ENCODE measurements around the gene MPDU1.
"Not testable (repeated sequence)": the region's sequence is repeated elsewhere in the genome, so short reads cannot be mapped to it uniquely, and the experiment has no call there.

Gene MPDU1

DNA sequence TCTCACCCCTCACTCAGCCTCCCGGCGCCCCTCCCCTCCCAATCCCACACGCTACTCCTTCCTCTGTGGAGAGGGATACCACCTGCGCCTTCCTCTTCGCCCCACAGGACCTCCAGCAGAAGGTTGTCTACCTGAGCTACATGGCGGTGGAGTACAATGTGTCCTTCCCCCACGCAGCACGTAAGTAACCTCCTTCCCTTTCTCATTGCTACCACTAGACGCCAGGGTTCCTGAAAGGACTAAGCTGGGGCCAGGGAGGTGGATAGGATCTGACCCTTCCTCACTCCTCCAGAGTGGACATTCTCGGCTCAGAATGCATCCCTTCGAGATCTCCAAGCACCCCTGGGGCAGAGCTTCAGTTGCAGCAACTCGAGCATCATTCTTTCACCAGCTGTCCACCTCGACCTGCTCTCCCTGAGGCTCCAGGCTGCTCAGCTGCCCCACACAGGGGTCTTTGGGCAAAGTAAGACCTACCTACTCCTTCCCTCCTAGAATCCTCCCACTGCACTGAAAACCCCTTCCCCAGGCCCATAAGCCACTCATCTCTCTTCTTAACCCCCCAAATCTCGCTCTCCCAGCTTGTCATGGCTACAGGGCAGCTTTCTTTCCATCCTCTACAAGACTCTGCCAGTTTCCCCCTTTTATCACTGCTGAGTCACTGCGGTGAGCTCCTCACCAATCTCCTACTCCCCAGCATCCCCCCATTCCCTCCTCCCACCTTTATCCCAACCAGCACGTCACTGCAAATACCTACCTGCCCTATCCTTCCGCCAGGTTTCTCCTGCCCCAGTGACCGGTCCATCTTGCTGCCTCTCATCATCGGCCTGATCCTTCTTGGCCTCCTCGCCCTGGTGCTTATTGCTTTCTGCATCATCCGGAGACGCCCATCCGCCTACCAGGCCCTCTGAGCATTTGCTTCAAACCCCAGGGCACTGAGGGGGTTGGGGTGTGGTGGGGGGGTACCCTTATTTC is 2.8 kb upstream of the MPDU1 start:
- no peak for DNase-seq

DNA sequence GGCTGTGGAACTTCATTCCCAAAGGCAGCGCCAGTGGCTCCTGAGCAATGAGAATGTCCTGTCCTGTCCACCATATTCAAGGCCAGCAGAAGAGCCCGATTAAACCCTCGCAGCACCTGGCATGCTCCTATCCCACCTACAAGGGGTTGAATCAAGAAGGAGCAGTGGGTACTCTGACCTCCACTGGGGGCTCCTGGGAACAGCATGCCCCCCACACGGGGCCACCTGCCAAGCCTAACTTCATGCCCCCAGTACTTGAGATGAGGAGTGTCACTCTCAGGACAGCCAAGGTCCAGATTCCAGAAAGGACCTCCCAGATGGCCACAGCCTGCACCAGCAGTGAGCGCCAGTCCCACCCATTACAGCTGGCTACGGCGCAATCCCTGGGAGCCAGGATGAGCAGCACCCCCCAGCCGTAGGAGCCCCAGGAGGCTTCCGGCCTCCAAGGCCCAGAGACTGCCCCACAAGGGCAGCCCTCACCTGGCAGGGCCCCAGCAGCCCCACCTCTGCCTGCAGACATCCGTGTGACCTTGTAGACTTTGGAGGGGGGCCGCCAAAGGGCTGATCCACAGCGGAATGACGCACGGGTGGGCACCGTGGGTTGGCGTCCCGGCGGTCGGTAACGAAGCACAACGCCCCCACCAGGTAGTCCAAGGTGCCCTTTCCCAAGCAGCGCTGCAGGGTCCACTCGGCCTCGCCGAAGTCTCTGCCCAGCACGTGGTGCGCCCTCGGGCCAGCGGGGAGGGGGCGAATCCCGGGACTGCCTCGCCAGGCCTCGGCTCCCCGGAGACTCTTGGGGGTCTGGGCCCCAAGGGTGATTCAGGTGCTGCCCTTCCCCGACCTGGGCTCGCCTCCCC is 1.0 kb upstream of the MPDU1 start:
- DNase-seq, result no peak

DNA sequence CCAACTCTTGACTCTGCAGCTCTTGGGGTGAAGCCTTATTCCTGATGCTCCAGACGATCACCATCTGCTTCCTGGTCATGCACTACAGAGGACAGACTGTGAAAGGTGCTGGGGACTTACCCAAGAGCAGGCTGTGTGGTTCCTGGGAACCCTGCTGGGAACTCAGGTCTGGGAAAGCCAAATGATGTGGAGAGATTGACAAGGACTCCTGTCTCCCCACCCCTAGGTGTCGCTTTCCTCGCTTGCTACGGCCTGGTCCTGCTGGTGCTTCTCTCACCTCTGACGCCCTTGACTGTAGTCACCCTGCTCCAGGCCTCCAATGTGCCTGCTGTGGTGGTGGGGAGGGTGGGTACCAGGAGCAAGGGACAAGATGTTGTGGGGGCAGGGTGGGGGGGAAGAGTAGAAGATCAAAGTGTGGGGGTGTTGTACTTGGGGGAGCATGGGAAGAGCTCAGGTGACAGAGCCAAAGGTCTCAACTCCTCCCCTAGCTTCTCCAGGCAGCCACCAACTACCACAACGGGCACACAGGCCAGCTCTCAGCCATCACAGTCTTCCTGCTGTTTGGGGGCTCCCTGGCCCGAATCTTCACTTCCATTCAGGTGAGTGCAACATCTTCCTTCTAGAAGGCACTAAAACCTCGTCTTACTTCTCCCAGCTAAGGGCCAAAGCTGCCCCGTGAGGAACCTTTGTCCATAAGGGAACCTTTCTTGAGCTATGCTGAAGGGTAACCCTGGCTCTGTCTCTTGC is 3.2 kb downstream of the MPDU1 start:
- no peak for DNase-seq

DNA sequence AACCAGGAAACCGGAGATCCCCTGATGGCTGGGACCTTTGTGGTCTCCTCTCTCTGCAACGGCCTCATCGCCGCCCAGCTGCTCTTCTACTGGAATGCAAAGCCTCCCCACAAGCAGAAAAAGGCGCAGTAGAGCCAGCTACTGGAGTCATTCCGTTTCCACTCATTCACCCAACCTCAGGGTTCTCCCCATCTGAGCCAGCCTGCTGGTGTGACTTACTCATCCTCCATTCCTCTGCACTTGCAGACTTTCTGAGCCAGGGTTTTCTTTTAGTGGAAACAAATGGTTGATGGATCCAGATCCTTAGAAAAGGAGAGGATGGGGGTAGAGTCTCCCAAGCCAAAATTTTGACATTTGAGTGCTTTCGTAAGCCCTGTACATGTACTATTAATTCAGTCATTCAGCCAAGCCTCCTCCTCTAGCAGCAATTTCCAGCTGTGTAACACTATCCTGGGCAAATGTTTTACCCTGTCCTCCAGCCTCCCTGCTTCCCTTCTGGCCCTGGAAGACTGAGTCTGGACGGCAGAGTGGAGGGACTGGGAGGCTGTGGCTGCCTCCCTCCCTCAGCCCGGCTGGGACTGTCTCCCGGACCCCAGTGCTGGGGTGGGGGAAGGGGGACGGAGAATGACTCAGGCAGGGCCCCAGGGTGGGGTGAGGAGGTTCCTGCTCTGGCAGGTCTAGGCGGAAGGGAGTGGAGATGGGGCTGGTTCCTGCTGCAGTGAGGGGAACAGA is 3.9 kb downstream of the MPDU1 start:
- DNase-seq, result no peak

DNA sequence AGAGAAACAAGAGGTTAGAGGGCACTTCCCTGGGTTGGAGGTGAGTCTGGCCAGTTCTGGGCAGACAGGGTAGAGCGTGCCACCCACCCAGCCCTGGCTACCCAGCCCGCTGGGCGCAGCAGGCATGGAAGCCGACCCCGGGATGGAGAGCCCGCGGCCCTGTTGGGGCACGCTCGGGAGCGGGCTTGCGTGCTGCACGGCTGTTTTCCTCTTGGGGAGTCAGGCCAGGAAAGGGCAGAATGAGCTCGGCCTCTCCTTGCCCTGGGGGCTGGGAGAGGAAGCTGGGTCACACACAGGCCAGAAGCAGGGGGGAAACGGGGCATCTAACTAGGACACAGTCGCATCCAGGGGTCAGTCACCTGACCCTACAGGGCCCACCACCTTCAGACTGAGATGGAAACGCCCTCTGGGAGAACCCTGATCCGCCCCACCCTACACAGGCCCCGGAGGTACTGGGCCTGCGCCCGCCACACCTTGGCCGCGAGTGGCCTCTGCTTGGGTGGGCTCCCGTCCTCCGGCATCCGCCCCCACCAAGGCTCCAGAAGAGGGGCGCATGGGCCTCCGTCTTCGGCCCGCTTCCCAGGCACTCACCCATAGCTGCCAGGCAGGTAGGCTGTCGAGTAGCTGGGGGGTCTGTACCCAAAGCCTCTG is 5.0 kb downstream of the MPDU1 start:
- DNase-seq, result no peak

DNA sequence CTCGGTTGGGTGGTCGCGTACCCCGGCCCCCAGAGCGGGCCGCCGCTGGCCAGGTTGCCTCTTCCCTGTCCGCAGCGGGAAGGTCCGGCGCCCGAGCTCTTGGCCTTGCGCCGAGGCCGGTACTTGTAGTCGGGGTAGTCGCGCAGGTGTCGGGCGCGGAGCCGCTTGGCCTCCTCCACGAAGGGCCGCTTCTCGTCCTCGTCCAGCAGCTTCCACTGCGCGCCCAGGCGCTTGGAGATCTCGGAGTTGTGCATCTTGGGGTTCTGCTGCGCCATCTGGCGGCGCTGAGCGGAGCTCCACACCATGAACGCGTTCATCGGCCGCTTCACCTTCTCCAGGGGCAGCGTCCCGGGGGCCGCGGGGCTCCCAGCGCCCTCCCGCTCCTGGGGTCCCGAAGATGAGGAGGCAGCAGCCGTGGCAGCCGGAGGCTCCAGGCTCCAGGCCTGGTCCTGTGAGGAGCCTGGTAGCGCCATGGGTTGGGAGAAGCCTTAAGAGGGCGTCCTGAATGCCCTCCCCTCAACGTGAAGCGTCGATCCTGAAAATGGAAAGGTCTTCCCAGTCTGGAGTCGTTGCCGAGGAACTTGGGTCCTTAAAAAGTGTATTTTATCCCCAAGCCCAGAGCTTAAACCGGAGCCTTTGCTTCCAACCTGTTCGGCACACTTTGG is 5.7 kb downstream of the MPDU1 start:
- DNase-seq, result peak; percentile 79

DNA sequence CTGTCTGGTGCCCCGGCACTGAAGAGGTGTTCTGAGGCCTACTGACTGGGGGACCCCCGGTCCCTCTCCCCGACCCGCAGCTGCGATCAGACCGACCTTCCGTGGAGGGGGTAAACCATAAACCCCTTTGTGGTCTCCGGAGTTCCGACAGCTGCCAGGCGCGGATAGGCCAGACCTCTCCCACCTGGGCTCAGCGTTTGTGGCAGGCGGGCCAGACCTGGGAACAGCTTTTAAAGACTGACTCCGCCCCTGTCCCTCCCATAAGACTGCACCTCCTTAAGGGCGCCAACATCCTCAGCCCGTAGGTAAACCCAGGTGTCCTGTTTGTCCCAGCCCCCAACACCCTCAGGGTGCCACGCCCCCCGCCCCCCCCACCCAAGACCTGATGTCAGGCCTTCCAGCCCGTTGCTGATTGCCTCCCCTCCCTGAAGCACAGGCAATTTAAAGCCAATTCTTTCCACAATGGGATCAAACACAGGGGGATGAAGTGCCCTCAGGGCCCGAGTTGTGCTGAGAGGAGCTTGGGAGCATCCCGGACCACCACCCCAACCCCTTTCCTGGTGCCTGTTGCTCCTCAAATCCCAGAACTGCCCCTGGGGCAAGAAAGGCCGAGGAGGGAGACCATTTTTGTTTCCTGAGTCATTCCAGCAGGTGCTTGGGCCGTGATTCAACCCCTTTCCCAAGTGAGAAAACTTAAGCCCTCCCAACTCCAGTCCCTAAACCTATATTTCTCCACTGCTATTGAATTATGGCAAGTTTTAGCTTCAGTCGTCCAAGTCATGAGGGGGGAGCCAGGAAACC is 6.4 kb downstream of the MPDU1 start, which contains the start of gene SOX15:
TSS of gene SOX15 (minus strand) at position 204 of the 801 bp plus-strand sequence. CDS start 418 bp downstream, outside the sequence.
- DNase-seq, result no peak

DNA sequence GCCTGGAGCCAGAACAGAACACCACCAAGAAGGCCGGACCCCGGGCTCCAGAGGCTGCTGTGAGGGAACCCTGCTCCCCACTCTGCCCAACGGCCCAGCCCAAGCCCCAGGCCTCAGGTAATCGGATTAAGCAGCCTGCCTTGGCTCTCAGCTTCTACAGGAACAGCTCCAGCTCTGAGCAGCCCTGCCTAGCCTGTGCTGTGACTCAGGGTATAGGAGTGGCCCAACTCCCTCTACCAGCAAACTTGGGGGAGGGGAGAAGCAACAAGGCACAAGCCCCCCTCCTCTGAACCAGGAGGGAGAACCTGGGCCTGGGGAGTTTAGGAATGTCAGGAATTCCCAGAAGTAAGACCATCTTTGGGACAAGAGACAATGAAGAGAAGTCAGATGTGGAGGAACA is 7.1 kb downstream of the MPDU1 start:
- DNase-seq, result no peak

DNA sequence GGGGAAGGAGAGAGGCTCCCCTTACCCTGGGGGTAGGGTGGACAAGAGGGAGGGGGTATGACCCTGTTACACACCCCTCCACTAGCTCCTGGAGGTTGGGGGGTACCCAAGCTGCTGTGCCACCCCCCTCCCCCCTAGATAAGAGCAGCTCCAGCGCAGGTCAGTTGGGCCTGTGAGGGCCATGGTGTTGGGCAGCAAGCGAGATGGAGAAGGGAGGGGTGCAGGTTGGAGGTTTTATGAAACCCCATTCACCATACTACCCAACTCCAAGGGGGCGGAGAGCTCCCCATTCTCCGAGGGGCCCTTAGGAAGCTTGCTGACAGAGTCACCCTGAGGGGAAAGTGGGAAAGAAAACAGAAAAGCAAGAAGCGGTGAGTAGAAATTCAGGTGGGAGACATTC is 7.9 kb downstream of the MPDU1 start:
- DNase-seq, result no peak

DNA sequence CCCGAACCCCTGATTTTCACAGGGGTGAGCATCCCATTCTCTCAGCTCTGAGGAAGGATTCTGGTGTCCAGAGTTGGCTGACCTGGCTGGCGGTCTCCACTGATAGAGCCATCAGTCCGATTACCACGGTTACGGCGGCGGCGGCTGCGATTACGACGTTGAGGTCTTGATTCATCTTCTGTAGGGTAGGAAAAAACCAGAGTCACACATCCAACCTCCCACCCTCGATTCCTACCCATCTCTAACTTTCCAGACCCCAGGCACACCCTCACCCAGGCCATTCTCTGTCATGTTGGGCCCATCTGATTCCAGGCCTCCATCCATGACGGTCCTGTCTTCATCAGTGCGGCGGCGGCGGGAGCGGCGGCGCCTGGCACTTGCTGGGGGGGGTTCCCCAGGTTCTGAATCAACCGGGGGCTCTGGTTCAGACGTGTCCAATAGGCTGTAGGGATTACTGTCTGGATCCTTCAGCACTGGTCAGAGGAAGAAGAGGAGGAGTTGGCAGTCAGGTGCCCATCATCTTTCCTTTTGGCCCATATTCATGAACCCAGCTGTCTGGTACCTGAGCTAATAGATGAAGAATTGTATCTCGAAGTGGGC is 8.9 kb downstream of the MPDU1 start:
- DNase-seq, result no peak

DNA sequence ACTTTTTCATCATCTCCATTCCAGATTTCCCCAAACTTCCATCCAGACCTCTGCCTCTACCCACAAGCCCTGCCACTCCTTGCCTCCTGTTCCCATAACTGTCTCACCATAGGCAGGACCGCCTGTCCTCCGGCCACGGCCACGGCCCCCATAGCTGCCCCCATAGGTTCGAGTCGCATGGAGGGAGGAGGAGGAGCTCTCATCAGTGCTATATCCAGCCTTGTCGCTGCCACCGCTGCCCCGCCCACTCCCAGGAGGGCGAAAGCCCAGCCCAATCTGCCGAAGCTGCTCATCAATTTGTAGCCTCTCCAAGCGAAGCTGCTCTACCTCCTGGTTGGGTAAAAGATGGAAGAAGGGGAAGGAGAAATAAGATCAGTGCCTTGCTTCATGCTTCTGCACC is 9.6 kb downstream of the MPDU1 start:
- no peak for DNase-seq

DNA sequence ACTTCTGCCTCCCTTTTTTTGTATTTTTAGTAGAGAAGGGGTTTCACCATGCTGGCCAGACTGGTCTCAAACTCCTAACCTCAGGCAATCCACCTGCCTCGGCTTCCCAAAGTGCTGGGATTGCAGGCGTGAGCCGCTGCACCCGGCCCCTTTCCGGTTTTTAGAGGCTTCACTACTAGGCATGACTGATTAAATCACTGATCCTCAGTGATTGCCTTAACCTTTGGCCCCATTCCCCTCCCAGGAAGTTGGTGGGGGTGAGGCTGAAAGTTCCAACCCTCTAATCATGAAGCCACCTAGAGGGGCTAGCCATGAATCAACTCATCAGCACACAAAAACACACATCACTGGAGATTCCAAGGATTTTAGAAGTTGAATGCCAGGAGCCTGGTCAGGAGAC is 13.9 kb downstream of the MPDU1 start:
- not testable (repeated sequence) for DNase-seq

DNA sequence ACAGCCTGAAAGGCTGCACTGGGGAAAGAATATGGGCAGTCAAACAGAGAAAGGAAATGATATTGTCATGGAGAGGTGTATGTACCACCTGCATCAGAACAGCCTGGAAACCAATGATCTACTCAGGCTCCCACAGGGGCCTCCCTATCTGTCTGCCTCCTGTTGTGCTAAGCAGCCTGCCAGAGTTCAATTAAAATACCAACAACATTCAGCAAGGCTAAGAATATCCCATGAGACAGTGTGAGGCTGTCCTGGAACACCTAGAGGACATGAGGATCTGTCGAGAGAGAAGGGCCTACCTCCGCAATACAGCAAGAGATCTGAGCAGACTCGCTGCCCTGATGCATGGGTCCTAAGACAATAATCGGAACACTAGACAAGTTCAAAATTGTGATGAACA is 22.6 kb downstream of the MPDU1 start:
- DNase-seq, result no peak

DNA sequence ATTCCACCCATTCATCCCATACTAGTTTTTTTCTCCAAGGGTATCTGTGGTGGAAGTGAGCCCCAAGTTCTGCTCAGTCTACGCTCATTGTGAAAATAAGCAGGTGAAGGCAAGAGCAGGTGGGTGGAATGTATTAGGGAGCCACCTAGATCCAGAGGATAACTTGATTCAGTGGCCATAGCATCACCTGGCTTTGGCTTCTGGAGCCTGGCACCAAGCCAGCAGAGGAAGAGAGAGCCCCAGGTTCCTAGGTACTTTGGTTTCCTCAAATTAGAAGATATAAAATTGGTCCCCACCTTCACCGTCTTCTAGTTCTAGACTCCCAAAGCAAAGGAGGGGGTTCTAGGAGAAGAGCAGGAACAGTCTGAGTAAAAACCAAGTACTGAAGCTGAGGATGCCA is 27.0 kb downstream of the MPDU1 start:
- no peak for DNase-seq

DNA sequence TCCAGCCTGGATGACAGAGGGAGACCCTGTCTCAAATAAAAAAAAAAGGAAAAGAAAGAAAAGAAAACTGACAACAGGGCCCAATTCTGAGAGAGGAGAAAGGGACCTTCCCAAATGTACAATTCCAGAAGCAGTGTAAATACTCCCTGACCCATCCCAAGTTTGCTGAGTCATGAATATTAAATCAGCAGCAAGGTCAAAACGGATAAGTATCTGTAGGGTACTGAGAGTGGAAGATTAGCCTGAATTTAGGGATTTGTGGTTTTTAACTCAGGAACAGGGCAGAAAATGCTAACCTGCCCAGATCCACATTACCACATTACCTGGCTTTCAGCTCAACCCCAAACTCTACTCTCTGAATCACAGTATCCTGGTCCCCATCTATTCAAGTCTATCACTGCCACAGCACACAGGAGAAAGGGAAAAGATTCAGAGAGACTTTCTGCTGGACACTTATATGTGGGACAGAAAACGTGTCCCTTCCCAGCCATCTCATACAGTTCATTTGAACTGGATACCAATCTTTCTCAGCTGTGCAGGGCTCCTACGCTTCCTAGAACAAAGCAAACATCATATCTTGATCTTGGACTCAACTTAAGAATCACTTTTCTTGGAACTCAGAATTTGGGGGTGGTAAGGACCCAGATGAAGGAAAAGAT is 28.1 kb downstream of the MPDU1 start:
- DNase-seq, result no peak

DNA sequence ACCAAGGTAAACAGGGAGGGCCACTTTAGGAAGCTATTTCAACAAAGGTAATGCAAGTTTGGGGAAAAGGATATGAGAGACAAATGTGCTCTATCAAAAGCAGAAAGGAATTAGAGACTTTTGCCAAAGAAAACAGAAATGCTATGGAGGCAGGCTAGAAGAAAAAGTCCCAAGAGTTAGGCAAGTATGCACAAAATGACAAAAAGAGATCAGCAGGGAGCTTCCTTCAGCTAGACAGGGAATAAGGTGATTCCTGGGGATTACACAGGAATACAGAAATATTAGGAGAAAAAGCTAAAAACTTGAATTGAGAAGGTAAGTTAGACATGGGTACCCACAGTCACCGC is 28.6 kb downstream of the MPDU1 start:
- DNase-seq, result no peak

DNA sequence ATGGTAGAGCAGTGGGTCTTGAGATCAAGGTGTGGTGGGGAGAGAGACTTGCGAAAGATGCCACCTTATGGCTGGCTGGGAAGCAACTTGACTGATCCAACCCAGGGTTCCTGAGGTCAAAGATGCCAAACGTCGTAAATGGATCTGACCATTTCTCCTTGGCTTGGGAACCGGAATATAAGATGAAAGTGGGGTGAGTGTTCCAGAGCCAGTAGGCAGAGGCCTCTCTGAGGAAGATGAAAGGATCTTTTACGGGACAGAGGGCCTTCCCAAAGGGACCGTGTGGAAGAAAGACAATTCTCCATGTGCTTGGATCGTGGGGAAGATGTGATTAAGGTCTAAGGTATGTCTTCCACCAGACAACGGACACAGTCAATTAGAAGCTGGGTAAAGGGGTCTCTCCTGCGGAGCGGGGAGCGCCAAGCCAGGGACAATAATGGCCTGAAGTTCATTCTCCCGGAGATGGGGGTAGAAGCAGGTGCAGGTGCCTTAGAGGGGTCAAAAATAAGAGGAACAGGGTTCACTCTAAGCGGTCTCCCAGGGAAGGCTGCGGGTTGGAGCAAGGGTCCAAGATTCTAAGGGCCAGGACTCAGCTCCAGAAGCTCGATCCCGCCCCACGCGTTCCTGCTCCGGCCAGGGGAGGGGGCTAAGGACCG is 30.2 kb downstream of the MPDU1 start:
- no peak for DNase-seq

DNA sequence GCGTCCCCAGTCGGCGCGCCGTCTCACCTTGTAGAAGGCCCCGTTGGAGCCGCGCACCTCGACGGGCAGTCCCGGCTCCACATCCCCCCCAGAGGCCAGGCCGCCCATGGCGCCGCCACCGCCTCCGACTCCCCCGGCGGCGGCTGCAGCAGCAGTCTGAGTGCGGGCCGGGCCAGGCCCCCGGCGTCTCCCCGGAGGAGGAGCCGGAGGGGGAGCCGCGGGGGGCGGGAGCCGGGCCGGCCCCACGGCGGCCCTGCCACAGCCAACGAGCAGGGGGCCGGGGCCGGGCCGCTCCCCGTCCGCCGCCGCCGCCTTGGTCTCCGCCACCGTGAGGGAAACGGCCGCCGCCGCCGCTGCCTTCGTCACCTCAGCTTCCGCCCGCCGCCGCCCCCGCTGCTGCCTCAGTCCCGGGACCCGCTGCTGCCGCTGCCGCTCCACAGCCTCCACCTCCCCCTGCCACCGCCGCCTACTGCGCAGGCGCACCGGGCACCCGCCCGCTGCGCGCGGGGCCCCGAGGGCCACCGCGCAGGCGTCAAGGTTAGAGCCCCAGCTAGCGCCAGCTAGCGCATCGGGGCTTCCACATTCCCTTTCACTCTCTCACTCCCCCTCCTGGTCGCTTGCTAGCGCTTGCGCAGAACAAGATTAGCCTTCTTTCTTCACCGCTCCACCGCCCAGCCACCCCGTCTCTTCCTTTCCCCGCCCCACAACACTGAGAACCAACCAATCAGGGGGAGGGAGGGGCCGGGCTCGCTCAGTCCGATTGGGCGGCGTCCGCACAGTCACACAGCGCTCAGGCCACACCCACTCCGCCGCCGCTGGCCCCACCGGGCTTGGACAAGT is 31.0 kb downstream of the MPDU1 start, which contains the start of gene FXR2:
TSS of gene FXR2 (minus strand) at position 473 of the 840 bp plus-strand sequence. CDS start at position 108, 365 bp downstream.
- DNase-seq, result peak; percentile 98
